Activated T-cell treated with anti-CD3 and anti-CD28 coated beads, Interleukin-2, amount 50 U/mL, for 1 hour (primary cell): Measurements from ENCODE around the gene ADD3.
"Not testable (repeated sequence)": the region's sequence is repeated elsewhere in the genome, so short reads cannot be mapped to it uniquely, and the experiment has no call there.

Source experiments
- DNase-seq: peaks from one replicate; pipeline ENCODE4 v3.0.0-alpha.2; 2020

Gene ADD3

DNA sequence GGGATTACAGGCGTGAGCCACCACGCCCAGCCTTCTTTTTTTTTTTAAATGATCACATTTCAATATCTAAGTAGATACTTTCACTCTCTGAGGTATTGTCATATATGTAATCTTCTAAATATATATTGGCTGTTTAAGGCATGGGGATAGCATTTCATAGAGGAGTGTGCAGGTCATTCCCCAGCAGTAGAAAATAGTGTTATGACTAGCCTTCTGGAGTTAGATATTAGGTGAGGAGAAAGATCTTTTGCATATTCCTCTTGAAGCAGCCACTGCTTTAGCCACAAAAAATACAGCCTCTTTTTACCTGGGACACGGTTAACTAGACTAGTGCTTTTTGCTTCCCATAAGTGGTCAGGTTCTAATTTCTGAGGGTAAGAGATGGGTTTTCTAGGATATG is 28.9 kb downstream of the ADD3 start:
- DNase-seq, result no peak

DNA sequence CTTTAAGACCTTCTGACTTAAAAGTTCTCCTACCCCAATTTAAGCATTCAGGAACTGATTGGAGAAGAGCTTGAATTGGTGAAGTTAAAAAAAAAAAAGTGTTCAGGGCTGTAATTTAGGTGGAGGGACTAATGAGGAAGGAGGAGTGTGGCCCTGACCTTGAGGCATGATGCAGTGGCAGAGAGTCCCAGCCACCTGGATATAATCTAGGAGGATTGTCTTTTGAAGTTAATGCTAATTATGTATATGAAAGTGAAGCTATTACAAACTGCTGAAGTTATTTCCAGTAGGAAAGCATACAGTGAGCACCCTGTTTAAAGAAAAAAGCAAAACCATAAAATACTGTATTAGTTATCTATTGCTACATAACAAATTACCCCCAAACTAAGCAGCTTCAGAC is 31.5 kb downstream of the ADD3 start:
- no peak for DNase-seq

DNA sequence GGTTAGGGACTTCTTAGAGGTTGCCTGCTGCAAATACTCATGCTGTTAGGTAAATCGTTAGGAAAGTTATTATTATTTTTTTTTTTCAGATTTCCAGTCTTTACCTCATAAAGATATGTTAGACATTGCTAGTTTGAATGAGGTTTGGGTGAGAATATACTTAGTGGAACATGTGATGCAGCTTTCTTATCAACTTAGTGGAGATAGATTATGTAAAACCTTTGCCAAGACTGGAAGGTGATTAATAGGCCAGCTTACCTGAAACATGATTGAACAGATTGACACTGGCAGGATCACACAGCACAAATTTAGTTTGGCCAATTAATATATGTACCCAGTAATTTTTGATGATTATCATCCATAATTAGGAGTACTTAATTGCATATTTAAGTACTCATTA is 32.3 kb downstream of the ADD3 start:
- DNase-seq, result no peak

DNA sequence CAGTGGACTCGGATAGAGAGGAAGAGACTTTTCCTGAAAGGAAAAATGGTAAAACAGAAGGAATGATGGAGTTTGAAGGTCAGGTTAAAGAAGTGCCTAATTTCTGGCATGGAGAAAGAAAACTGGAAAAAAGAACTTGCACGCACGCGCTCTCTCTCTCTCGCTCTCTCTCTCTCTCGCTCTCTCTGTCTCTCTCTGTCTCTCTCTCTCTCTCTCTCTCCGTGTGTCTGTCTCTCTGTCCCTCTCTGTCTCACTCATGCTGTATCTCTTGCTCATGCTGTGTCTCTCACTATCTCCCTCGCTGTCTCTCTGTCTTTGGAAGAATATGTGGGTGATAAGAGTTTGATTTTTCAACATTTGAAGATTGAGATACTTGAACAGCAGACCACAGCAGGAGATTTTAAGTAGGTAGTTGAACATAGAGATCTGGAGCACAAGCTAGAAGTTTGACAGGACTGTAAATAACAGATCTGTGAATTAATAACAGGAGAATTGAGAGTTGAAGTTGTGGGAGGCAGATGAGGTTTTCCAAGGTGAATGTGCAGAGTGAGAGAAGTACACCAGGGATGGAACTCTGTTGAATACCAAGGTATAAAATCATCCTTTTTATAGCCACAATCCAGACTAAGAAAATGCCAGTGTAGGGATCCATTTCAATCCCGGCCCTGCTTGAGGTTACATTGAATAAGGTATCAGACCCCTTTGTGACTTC is 33.1 kb downstream of the ADD3 start:
- no peak for DNase-seq

DNA sequence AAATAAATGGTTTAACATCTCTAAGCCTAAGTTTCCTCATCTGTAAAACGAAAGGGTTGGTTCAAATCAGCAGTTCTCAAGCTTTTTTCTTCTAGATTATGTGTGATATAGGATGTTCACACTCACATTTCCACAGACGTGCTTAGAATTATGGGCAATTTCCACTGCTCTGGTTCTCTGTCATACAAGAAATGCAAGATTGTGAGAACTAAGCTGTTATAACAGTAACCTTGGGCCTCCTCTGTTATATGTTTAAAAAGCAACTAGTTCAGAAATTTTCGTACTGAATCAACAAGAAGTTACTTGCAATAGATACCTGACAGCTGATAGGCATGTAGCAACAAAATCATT is 33.7 kb downstream of the ADD3 start:
- no peak for DNase-seq

DNA sequence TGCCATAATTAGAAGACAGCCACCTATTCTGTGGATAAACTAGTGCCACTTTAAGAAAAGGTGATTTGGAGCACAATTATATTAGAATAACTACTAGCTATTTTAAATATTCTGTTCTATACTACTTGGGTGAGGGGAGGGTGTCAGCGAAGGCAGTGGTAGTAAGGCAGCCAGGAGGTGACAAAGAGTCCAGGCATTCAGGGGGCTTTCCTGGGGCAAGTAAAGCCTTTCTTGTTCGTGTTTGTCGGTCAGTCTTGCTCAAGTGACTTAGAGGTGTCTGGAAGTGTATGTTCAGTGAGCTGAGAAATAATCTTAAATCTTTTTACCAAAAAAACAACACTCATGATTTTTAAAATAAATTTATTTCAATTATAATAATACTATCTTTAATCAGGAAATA is 34.4 kb downstream of the ADD3 start:
- DNase-seq, result no peak

DNA sequence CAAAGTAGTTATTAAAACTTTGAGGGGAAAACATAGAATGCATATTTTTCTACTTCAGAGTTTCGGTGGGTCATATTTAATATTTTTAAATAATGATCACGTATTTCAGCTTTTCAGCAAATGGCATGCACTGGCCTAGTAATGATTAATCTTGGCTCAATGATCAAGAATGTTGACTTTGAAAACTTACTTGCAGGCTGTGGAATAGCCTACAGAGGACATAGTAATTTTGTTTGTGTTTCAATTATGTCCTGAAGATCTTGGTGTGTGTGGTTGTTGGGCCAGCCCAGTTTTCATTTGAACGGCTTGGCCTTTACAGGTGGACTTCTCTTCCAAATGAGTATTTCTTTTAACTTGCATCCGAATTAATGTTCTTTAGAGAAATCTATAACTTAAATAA is 35.1 kb downstream of the ADD3 start:
- no peak for DNase-seq

DNA sequence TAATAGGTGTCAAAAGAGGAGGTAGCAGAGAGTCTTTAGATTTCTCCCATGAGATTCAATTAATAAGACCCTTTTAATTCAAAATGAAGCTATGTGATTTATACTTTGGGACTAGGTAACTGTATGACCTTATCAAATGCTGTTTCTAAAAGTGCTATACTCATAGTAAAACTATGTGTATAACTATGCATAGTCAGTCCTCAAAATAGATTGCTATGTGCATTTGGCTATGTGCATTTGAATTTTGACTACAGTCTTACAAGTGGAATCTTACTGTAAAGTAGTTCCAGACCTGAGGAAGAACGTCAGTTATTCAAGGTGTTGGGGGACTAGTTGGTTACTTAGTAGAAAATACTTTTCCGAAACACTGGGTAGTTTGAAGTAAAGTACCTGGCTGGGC is 36.9 kb downstream of the ADD3 start:
- DNase-seq, result no peak

- DNase-seq, result no peak
These were observed 38.0 kb downstream of the ADD3 start for GRCh38 chr10:110045772-110046171.

DNA sequence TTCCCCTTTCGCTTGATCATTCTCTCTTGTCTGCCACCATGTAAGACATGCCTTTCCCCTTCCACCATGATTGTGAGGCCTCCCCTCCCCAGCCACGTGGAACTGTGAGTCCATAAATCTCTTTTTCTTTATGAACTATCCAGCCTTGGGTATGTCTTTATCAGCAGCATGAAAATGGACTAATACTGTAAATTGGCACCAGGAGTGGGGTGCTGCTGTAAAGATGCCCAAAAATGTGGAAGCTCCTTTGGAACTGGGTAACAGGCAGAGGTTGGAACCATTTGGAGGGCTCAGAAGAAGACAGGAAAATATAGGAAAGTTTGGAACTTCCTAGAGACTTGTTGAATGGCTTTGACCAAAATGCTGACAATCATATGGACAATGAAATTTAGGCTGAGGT is 40.4 kb downstream of the ADD3 start:
- not testable (repeated sequence) for DNase-seq

GRCh38 chr10:110048781-110049180 is 41.0 kb downstream of the ADD3 start:
- DNase-seq, result no peak

- DNase-seq, result not testable (repeated sequence)
These were observed 42.3 kb downstream of the ADD3 start for GRCh38 chr10:110049889-110050591.

DNA sequence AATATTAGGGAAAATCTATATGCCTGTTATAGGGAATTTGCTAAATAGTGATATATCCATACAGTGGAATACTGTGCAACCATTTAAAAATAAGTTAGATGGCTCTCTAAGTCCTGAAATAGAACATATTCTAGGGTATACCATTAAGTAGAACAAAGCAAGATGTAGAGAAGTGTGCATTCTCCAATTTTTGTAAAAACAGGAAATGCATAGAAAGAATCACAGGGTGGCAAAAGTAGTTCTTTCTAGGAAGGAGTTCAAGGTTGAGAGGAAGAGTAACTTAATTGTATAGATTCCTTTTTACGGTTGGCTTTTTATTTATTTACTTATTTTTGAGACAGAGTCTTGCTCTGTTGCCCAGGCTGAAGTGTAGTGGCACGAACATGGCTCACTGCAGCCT is 43.7 kb downstream of the ADD3 start:
- no peak for DNase-seq

GRCh38 chr10:110052916-110053315 is 45.1 kb downstream of the ADD3 start:
- DNase-seq, result no peak

- no peak for DNase-seq
These were observed 49.0 kb downstream of the ADD3 start for GRCh38 chr10:110056822-110057221.

- no peak for DNase-seq
These were observed 49.7 kb downstream of the ADD3 start for GRCh38 chr10:110057456-110057855.

DNA sequence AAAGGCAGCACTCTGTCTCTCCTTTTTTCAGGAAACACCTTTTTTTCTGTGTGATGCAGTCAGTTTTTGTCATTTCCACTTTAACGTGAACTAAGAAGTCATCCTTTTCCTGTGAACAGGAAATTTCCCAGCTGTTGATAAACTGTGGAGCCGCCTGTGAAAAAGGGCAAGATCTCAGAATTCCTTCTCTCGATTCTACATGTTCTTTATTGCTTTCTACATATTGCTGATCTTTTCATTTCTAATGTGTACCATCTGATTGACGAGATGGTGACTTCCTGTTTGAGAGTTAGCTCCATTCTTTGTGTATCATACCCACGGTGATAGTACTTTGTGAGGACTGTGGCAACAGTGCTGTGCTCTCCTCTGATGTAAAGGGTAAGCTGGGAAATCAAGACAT is 50.4 kb downstream of the ADD3 start:
- no peak for DNase-seq

GRCh38 chr10:110059925-110060324 is 52.1 kb downstream of the ADD3 start:
- no peak for DNase-seq

DNA sequence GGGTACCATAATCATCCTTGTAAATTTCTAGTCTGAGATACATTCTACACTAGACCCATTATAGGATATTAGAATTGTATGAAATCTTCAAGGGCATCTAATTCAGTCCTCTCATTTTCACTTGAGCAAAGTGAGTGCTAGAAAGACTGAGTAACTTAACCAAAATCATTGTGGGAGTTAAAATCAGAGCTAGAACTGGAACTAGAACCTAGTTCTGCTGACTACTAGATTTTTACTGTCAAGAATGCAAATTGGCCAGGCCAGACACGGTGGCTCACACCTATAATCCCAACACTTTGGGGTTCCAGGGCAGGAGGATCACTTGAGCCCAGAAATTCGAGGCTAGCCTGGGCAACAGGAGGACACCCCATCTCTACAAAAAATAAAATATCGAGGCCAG is 53.9 kb downstream of the ADD3 start:
- DNase-seq, result no peak

DNA sequence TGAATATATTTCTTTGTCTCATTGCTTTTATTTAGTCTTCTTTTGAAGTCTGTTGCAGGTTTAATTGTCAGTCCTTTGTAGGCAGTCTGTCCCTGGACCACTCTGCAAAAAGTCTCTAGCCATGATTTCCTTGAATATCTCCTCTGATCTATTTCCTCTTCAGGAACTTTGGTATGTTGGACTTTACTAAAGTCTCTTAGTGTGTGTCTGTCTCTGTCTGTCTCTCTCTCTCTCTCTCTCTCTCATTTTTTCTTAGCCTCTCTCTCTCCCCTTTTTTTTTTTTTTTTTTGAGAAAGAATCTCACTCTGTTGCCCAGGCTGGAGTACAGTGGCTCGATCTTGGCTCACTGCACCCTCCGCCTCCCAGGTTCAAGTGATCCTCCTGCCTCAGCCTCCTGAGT is 57.5 kb downstream of the ADD3 start:
- no peak for DNase-seq

DNA sequence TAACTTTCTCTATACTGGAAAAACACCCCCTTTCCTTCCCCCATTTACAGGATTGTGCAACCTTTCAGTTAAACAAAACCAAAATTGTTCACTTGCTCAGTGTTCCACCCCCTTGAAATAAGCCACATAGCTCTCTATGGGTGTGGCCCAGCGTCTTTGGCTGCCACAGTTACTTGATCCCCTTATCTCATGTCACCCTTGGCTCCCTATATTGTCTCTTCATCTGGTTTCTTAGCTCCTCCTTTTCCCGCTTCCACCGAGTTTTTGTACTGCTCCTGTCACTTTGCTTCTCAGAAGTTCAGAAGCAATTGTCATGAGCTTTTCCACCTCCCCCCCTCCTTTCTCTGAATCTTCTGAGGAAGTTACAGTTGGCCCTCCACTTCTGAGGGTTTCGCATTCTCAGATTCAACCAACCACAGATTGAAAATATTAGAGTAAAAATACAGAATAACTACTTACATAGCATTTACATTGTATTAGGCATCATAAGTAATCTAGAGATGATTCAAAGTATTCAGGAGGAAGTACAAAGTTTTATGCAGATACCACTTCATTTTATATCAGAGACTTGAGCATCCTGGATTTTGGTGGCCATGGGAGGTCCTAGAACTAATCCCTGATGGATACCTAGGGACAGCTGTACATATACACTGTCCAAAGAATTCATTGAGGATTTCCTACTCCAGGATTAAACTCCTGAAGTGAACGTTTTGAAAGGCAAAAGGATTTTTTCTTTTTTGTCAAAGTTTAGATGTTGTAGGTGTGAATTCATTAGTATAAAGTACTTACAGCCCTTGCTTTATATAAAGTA is 60.4 kb downstream of the ADD3 start:
- DNase-seq, result no peak

- no peak for DNase-seq
These were observed 61.0 kb downstream of the ADD3 start for GRCh38 chr10:110068780-110069179.

DNA sequence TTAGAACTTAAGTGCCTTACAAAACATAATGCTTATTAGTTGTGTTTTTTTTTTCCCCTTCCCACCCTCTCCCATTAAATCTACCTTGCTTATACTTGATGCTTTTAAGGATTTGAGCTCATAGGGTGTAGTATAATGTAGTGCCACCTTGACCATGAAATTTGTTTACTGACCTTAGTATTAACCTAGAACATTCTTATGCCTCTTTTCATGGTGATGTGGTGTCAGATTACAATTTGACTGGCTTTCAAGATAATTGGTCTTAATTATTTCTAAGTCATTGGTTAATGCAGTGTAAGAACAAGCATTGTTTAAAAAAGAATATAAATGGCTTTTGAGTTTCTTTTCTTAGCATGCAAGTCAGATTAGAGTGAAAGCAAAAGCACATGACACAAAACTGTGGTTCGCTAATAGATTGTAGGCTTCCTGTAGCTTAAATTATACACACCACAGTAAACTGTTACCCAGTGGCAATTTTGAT is 61.8 kb downstream of the ADD3 start:
- DNase-seq, result no peak

- no peak for DNase-seq
These were observed 66.1 kb downstream of the ADD3 start for GRCh38 chr10:110073896-110074295.
